Nephron progenitor cell (in vitro differentiated cells): ENCODE results near the gene DNMT3A.
A peak's percentile ranks its signal among the peaks of the same experiment; 100 is the strongest.

ENCODE experiments used
- DNase-seq: peaks from one replicate; pipeline ENCODE4 v3.0.0; 2021
- H3K27ac Mint-ChIP-seq: 2 replicates; pipeline ENCODE4 v1.8.0; 2021; ENCODE audit warnings: mild to moderate bottlenecking, moderate library complexity, mixed read lengths
- H3K27me3 Mint-ChIP-seq: 2 replicates; pipeline ENCODE4 v1.8.0; 2021; ENCODE audit warnings: mild to moderate bottlenecking, low read depth, mixed read lengths; ENCODE audit not compliant: poor library complexity
- H3K36me3 Mint-ChIP-seq: 2 replicates; pipeline ENCODE4 v1.8.0; 2021; ENCODE audit warnings: low read depth, mixed read lengths
- H3K4me1 Mint-ChIP-seq: 2 replicates; pipeline ENCODE4 v1.8.0; 2021; ENCODE audit warnings: mixed read lengths
- H3K4me3 Mint-ChIP-seq: 2 replicates; pipeline ENCODE4 v1.8.0; 2021; ENCODE audit warnings: mild to moderate bottlenecking, moderate library complexity, mixed read lengths
- H3K9me3 Mint-ChIP-seq: 2 replicates; pipeline ENCODE4 v1.8.0; 2021; ENCODE audit warnings: mild to moderate bottlenecking, moderate library complexity, mixed read lengths
- CTCF ChIP-seq: fragments of 200-600 bp; sonication (generic); IDR thresholded peaks from 2 replicates; pipeline ENCODE4 v1.5.0; 2021; ENCODE audit warnings: antibody characterized with exemption

The DNMT3A gene

GRCh38 chr2:25378731-25379490 is 37.2 kb upstream of the DNMT3A start:
- H3K36me3 Mint-ChIP-seq: peaks cover 31% of the 10 kb centered on the region
- no peak for TF ChIP-seq CTCF
- peaks cover 17% of the 10 kb centered on the region for H3K9me3 Mint-ChIP-seq
- H3K27me3 Mint-ChIP-seq: peaks cover 4% of the 10 kb centered on the region
- no peak for DNase-seq
- peaks cover 41% of the 10 kb centered on the region for H3K4me1 Mint-ChIP-seq
- no peak overlapping the region for H3K27ac Mint-ChIP-seq
- no peak overlapping the region for H3K4me3 Mint-ChIP-seq

- peaks cover 17% of the 10 kb centered on the region for H3K9me3 Mint-ChIP-seq
- no peak for TF ChIP-seq CTCF
- peaks cover 38% of the 10 kb centered on the region for H3K4me1 Mint-ChIP-seq
- no peak overlapping the region for H3K4me3 Mint-ChIP-seq
- no peak for DNase-seq
- H3K36me3 Mint-ChIP-seq: peaks cover 30% of the 10 kb centered on the region
- H3K27me3 Mint-ChIP-seq: peaks cover 4% of the 10 kb centered on the region
- H3K27ac Mint-ChIP-seq: no peak overlapping the region
These were observed 36.2 kb upstream of the DNMT3A start for GRCh38 chr2:25377822-25378421.

GRCh38 chr2:25376750-25377621 is 35.3 kb upstream of the DNMT3A start:
- H3K4me1 Mint-ChIP-seq: peaks cover 43% of the 10 kb centered on the region
- H3K9me3 Mint-ChIP-seq: peaks cover 17% of the 10 kb centered on the region
- DNase-seq: peak; percentile 91
- TF ChIP-seq CTCF: peak; percentile 98
- peaks cover 27% of the 10 kb centered on the region for H3K36me3 Mint-ChIP-seq
- H3K27me3 Mint-ChIP-seq: peaks cover 4% of the 10 kb centered on the region
- H3K27ac Mint-ChIP-seq: no peak overlapping the region
- peak overlapping the region; percentile 66 for H3K4me3 Mint-ChIP-seq

- peaks cover 27% of the 10 kb centered on the region for H3K36me3 Mint-ChIP-seq
- H3K4me3 Mint-ChIP-seq: no peak overlapping the region
- TF ChIP-seq CTCF: no peak
- H3K4me1 Mint-ChIP-seq: peaks cover 46% of the 10 kb centered on the region
- H3K27ac Mint-ChIP-seq: no peak overlapping the region
- H3K27me3 Mint-ChIP-seq: peaks cover 4% of the 10 kb centered on the region
- H3K9me3 Mint-ChIP-seq: peaks cover 17% of the 10 kb centered on the region
- no peak for DNase-seq
These were observed 34.3 kb upstream of the DNMT3A start for GRCh38 chr2:25375989-25376545.

- peaks cover 4% of the 10 kb centered on the region for H3K27me3 Mint-ChIP-seq
- no peak overlapping the region for H3K4me3 Mint-ChIP-seq
- peaks cover 17% of the 10 kb centered on the region for H3K9me3 Mint-ChIP-seq
- no peak for TF ChIP-seq CTCF
- no peak overlapping the region for H3K27ac Mint-ChIP-seq
- no peak for DNase-seq
- H3K36me3 Mint-ChIP-seq: peaks cover 26% of the 10 kb centered on the region
- peaks cover 50% of the 10 kb centered on the region for H3K4me1 Mint-ChIP-seq
These were observed 33.8 kb upstream of the DNMT3A start for GRCh38 chr2:25375371-25375988.
